CD4-positive, alpha-beta T cell treated with Interleukin-17A for 4 hours (primary cell): ENCODE results near the gene SLC6A11.

Experiments
- DNase-seq: peaks from one replicate; pipeline ENCODE4 v3.0.0-alpha.2; 2020; ENCODE audit warnings: mixed read lengths

Gene SLC6A11

GRCh38 chr3:10985181-10985580, 169.2 kb downstream of the SLC6A11 start:
- no peak for DNase-seq

- no peak for DNase-seq
Observed at GRCh38 chr3:10986592-10986991, 170.6 kb downstream of the SLC6A11 start.

- no peak for DNase-seq
Observed at GRCh38 chr3:10988001-10988665, 172.1 kb downstream of the SLC6A11 start.

- no peak for DNase-seq
Observed at GRCh38 chr3:10988991-10989484, 173.0 kb downstream of the SLC6A11 start.
